Activated naive CD4-positive, alpha-beta T cell treated with anti-CD3 and anti-CD28 coated beads, Interleukin-2, amount 50 U/mL, for 72 hours (primary cell): ENCODE measurements around the gene PPIF. TPM values are rescaled to one million over a fixed set of nuclear protein-coding genes. Genes with fewer than 3 reads are reported as not detected.

ENCODE experiments used
- ATAC-seq, 2 donors: fragments of 150-1000 bp; cut with Tn5 transposase; 2 replicates each; pipeline ENCODE4 v1.10.0; 2021; ENCODE audit warnings: mild to moderate bottlenecking in 2 of 2, moderate library complexity in 2 of 2
- DNase-seq, 2 donors: peaks; one replicate each; pipeline ENCODE4 v3.0.0; 2021 to 2022; ENCODE audit warnings: low spot score in 2 of 2
- H3K27ac Mint-ChIP-seq, 2 donors: one replicate each; pipeline ENCODE4 v1.8.0; 2022; ENCODE audit warnings: mild to moderate bottlenecking in 2 of 2, mixed read lengths in 2 of 2
- H3K36me3 Mint-ChIP-seq, 2 donors: one replicate each; pipeline ENCODE4 v1.8.0; 2022; ENCODE audit warnings: mixed read lengths in 2 of 2
- H3K9me3 Mint-ChIP-seq, 2 donors: one replicate each; pipeline ENCODE4 v1.8.0; 2022; ENCODE audit warnings: mixed read lengths in 2 of 2
- total RNA-seq, 2 donors: library from RNA; stranded (reverse); gene quantifications; one replicate each; pipeline ENCODE4 v1.2.3, GENCODE V29; 2022

The PPIF gene
- total RNA-seq, 2 donors from 2014 or later = 60.2 to 144 TPM

GRCh38 chr10:79310911-79311573 lies 36.2 kb upstream of the PPIF start:
- ATAC-seq (no peak), DNase-seq (no peak)
- Mint-ChIP-seq H3K36me3 (peaks cover 0 to 8% of the 10 kb centered on the region in 2 donors), H3K9me3 (no peaks in the 10 kb centered on the region), H3K27ac (no peak overlapping the region)

DNA sequence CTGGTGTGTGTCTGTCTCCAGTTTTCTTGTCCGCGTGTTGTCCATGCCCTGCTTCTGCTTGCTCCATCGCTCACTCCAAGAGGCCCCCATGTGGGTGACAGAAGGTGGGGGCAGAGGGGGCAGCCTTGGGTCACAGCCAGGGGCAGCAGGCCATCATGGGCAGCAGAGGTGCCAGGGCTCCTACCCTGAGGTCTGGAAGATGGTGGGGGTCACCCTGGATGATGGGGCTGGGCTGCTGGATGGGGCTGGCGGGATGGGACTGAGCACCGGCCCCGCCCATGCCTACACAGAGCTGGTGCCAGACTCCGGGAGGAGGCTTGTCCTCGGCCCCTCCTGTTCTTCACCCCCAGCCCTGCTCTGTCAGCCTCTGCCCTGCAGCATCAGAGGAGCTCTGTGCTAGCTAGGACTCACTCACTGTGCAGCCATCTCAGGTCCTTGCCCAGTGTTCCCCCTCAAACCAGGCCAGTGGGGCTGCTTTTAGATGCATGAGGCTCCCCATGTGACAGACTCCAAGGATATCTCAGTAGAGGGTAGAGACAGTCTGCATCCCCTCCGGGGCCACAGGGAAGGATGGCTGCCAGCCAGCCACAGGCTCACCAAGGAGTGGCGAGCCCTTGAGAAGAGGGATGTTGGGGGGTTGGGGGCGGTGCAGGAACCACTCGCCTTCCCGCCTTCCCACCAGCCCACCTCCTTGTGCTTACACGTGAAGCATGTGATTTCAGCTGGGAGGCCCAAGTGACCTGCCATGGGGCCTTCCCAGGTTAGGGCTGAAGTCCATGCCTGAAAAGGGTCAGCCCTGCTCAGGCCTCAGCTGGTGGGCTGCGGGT lies 35.5 kb upstream of the PPIF start:
- Mint-ChIP-seq H3K9me3 (no peaks in the 10 kb centered on the region), H3K27ac (peak overlapping the region; percentile 29 to 53), H3K36me3 (peaks cover 0 to 8% of the 10 kb centered on the region in 2 donors)
- DNase-seq (no peak), ATAC-seq (peak in 1 of 2 donors; percentile 10)

DNA sequence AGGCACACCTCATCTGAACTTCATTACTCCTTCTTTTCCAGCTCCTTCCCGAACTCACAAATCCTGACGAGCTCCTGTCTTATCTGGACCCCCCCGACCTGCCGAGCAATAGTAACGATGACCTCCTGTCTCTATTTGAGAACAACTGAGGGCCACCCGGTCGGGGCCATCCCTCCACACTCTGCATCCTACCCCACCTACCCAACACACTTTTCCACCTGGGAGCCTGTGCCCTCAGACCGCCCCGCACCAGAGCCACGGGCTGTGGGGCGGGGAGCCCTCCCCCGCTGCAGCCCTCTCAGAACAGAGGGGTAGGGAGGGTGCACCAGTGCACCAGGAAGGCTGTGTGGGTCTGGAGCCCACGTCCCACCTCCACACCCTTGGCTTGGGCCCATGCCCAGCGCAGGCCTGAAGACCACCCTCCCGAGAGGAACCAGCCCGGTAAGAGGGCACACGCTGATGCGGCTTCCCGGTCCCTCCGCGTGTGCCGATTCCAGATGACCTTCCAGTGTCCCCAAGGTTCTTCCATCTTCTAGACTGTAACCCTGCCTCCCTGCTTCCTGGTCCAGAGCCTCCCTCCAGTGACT lies 34.6 kb upstream of the PPIF start:
- Mint-ChIP-seq H3K27ac (peak overlapping the region; percentile 53 to 89), H3K36me3 (peaks cover 0 to 8% of the 10 kb centered on the region in 2 donors), H3K9me3 (no peaks in the 10 kb centered on the region)
- ATAC-seq = no peak
- DNase-seq = no peak

- peaks cover 0 to 8% of the 10 kb centered on the region in 2 donors for H3K36me3 Mint-ChIP-seq
- ATAC-seq (no peak), DNase-seq (no peak)
- H3K9me3 Mint-ChIP-seq = no peaks in the 10 kb centered on the region
- peak overlapping the region in 1 of 2 donors; percentile 89 for H3K27ac Mint-ChIP-seq
These were observed 33.9 kb upstream of the PPIF start for GRCh38 chr10:79313320-79313719.

GRCh38 chr10:79313911-79314439 lies 33.3 kb upstream of the PPIF start:
- ATAC-seq (no peak), DNase-seq (no peak)
- no peak overlapping the region for H3K27ac Mint-ChIP-seq
- H3K9me3 Mint-ChIP-seq = peaks cover 0 to 5% of the 10 kb centered on the region in 2 donors
- H3K36me3 Mint-ChIP-seq = peaks cover 0 to 13% of the 10 kb centered on the region in 2 donors

DNA sequence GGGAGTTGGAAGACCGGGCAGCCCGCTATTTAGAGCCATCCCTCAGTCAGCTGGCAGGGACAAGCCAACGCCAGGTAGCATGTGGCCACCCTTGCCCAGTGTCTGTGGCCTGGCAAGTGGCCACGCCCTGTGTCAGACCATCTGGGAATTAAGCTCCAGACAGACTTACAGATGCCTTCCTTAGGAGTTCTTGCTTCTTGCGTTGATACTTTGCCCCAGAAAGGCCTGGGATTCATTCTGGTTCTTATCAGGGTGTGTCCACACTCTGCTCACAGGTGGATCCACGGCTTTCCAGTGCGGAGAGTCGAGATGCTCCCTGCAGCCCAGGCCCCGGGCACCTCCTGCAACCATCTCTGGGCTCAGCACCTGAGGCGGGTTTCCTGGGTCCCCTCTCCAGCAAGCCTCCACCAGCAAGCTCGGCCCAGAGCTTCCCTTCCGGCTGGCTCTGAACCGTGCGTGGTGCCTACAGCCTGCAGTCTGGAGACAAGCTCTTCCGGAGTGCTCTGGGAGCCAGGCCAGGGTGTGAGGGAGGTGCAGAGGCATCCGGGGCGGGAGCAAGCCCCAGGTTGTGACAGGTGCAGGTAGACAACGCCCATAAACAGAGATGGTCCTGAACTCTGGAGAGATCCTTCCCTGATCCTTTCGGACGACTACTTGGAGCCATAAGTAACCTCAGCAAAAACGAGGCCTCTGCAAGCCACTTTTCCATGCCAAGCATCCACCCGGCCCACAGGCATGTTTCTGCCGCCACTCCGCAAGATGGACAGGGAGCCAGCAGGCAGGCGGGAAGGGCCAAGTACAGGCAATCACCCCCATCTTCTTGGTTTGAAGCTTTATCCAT lies 32.3 kb upstream of the PPIF start:
- Mint-ChIP-seq H3K27ac (no peak overlapping the region), H3K9me3 (peaks cover 4 to 12% of the 10 kb centered on the region in 2 donors), H3K36me3 (peaks cover 0 to 23% of the 10 kb centered on the region in 2 donors)
- ATAC-seq (no peak), DNase-seq (no peak)

DNA sequence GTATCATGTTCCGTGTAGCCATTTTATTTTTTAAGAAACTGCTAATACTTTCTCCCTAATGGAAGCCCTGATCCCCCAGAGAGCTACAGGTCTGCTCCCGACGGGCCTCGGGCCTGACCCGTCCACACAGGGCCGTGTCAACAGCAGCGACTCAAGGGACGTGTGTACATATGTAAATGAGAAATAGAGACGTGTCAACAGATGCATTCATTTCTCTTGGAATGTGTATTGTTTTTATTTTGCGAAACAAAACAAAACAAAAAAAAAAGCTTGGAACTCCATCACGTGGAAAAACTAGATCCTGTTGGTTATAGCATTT lies 31.7 kb upstream of the PPIF start:
- DNase-seq = no peak

GRCh38 chr10:79316671-79317431 lies 30.4 kb upstream of the PPIF start:
- Mint-ChIP-seq H3K27ac (peak overlapping the region; percentile 74 to 88), H3K9me3 (peaks cover 4 to 12% of the 10 kb centered on the region in 2 donors), H3K36me3 (peaks cover 0 to 23% of the 10 kb centered on the region in 2 donors)
- no peak for DNase-seq
- ATAC-seq = peak; percentile 35 to 52

More for the DNA sequence above, 31.7 kb upstream of the PPIF start:
- H3K9me3 Mint-ChIP-seq = peaks cover 4 to 12% of the 10 kb centered on the region in 2 donors
- ATAC-seq = no peak
- H3K36me3 Mint-ChIP-seq = peaks cover 0 to 23% of the 10 kb centered on the region in 2 donors
- peak overlapping the region in 1 of 2 donors; percentile 16 for H3K27ac Mint-ChIP-seq

- Mint-ChIP-seq H3K27ac (peak overlapping the region; percentile 74 to 87), H3K9me3 (peaks cover 4 to 12% of the 10 kb centered on the region in 2 donors), H3K36me3 (peaks cover 0 to 15% of the 10 kb centered on the region in 2 donors)
- DNase-seq (no peak), ATAC-seq (no peak)
These were observed 28.9 kb upstream of the PPIF start for GRCh38 chr10:79318369-79318768.

DNA sequence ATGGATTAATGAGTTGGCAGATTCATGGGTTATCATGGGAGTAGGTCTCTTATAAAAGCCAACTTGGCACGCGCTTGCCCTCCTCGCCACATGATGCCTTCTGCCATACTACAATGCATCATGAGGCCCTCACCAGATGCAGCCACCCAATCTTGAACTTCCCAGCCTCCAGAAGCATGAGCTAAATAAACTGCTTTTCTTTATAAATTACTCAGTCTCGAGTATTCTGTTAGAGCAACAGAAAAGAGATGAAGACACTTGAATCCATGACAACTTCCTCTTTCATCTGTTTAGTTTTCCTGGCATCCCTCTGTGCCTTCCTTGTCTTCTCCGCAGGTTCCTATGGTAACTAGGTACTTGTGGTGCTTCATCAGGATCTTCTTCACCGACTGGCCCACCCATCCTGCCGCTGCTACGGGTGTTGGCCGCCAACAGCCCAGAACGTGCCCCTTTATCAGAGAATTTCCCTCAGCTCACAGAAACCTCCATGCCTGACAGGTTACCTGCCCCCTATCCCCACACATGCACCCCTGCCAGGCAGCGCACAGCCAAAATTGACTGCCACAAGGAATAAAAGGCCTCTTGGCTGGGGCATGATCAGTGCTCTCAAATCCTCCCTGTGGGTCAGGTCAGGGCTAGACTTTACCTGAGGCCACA lies 28.0 kb upstream of the PPIF start:
- Mint-ChIP-seq H3K36me3 (peaks cover 0 to 15% of the 10 kb centered on the region in 2 donors), H3K27ac (peak overlapping the region in 1 of 2 donors; percentile 74), H3K9me3 (peaks cover 4 to 12% of the 10 kb centered on the region in 2 donors)
- DNase-seq = no peak
- ATAC-seq = no peak

DNA sequence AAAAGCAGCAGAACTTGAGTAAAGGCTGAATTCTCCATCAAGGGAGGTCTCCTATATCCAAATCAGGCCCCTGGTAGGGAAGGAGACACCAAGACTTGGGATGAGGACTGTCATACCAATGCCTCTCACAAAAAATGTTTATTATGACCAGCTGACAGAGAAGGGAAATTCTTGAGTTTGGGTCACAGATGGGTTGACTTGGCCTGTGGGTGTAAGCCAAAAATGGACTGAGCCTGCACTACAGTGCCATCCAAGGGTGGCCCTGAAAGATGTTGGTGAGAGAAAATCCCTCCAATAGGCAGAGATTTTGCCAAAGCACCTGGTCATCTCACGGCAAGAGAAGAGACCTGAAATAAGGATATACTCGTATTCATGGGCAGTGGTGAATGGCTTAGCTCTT lies 27.0 kb upstream of the PPIF start:
- Mint-ChIP-seq H3K9me3 (peaks cover 4 to 12% of the 10 kb centered on the region in 2 donors), H3K27ac (no peak overlapping the region), H3K36me3 (peaks cover 0 to 15% of the 10 kb centered on the region in 2 donors)
- no peak for DNase-seq
- ATAC-seq = no peak

- Mint-ChIP-seq H3K9me3 (peaks cover 4 to 12% of the 10 kb centered on the region in 2 donors), H3K27ac (no peak overlapping the region), H3K36me3 (peaks cover 0 to 15% of the 10 kb centered on the region in 2 donors)
- ATAC-seq (peak; percentile 47 to 59), DNase-seq (peak in 1 of 2 donors; percentile 25)
These were observed 26.3 kb upstream of the PPIF start for GRCh38 chr10:79320820-79321493.

- Mint-ChIP-seq H3K9me3 (peaks cover 4 to 12% of the 10 kb centered on the region in 2 donors), H3K36me3 (peaks cover 0 to 15% of the 10 kb centered on the region in 2 donors), H3K27ac (no peak overlapping the region)
- DNase-seq (no peak), ATAC-seq (no peak)
These were observed 25.8 kb upstream of the PPIF start for GRCh38 chr10:79321494-79321882.

GRCh38 chr10:79321951-79322350 lies 25.3 kb upstream of the PPIF start:
- Mint-ChIP-seq H3K9me3 (peaks cover 4 to 12% of the 10 kb centered on the region in 2 donors), H3K27ac (no peak overlapping the region), H3K36me3 (peaks cover 0 to 15% of the 10 kb centered on the region in 2 donors)
- ATAC-seq (no peak), DNase-seq (no peak)
